Stimulated activated naive B cell treated with anti-CD40 and anti-IgM and Interleukin-4, amounts not matched to agents 10 μg/mL and 1 μg/mL and 100 μg/mL, for 72 hours (primary cell): ENCODE data around the gene THOC6.
"Not testable (repeated sequence)": the region's sequence is repeated elsewhere in the genome, so short reads cannot be mapped to it uniquely, and the experiment has no call there.

Experiments used
- ATAC-seq, 2 donors: fragments of 150-1000 bp; cut with Tn5 transposase; replicated peaks; 2 replicates each; pipeline ENCODE4 v1.10.0; 2021; ENCODE audit warnings: moderate library complexity in 1 of 2
- DNase-seq: peaks from one replicate; pipeline ENCODE4 v3.0.0; 2021
- H3K27ac Mint-ChIP-seq: one replicate; pipeline ENCODE4 v1.8.0; 2022; ENCODE audit warnings: mild to moderate bottlenecking, mixed read lengths
- H3K27me3 Mint-ChIP-seq, 2 donors: one replicate each; pipeline ENCODE4 v1.8.0; 2022; ENCODE audit warnings: mixed read lengths in 2 of 2
- H3K36me3 Mint-ChIP-seq, 2 donors: one replicate each; pipeline ENCODE4 v1.8.0; 2022; ENCODE audit warnings: mixed read lengths in 2 of 2, mild to moderate bottlenecking in 1 of 2
- H3K4me1 Mint-ChIP-seq, 2 donors: one replicate each; pipeline ENCODE4 v1.8.0; 2022; ENCODE audit warnings: mixed read lengths in 2 of 2, mild to moderate bottlenecking in 1 of 2
- H3K4me3 Mint-ChIP-seq, 2 donors: one replicate each; pipeline ENCODE4 v1.8.0; 2022; ENCODE audit warnings: mild to moderate bottlenecking in 2 of 2, mixed read lengths in 2 of 2, moderate library complexity in 1 of 2
- H3K9me3 Mint-ChIP-seq, 2 donors: one replicate each; pipeline ENCODE4 v1.8.0; 2022; ENCODE audit warnings: mixed read lengths in 2 of 2, mild to moderate bottlenecking in 1 of 2

The THOC6 gene

GRCh38 chr16:3038896-3039295 lies 15.1 kb downstream of the THOC6 start:
- Mint-ChIP-seq H3K4me1 (peaks cover 6 to 14% of the 10 kb centered on the region in 2 donors), H3K9me3 (no peaks in the 10 kb centered on the region), H3K36me3 (peaks cover 1 to 4% of the 10 kb centered on the region in 2 donors), H3K4me3 (no peak overlapping the region), H3K27me3 (peaks cover 64 to 77% of the 10 kb centered on the region in 2 donors), H3K27ac (no peak overlapping the region)
- no peak for DNase-seq
- ATAC-seq = no peak

GRCh38 chr16:3042376-3042775 lies 18.5 kb downstream of the THOC6 start:
- peaks cover 0 to 4% of the 10 kb centered on the region in 2 donors for H3K36me3 Mint-ChIP-seq
- H3K27ac Mint-ChIP-seq = no peak overlapping the region
- ATAC-seq (no peak), DNase-seq (no peak)
- no peak overlapping the region for H3K4me3 Mint-ChIP-seq
- H3K4me1 Mint-ChIP-seq = peaks cover 6 to 25% of the 10 kb centered on the region in 2 donors
- H3K27me3 Mint-ChIP-seq = peaks cover 50 to 74% of the 10 kb centered on the region in 2 donors
- no peaks in the 10 kb centered on the region for H3K9me3 Mint-ChIP-seq

GRCh38 chr16:3044708-3045107 lies 20.9 kb downstream of the THOC6 start:
- Mint-ChIP-seq H3K36me3 (peaks cover 0 to 4% of the 10 kb centered on the region in 2 donors), H3K27ac (no peak overlapping the region), H3K4me3 (peak overlapping the region; percentile 84 to 85), H3K27me3 (peaks cover 45 to 72% of the 10 kb centered on the region in 2 donors), H3K9me3 (no peaks in the 10 kb centered on the region), H3K4me1 (peaks cover 10 to 33% of the 10 kb centered on the region in 2 donors)
- DNase-seq = no peak
- no peak for ATAC-seq

- peak; percentile 46 for DNase-seq
- Mint-ChIP-seq H3K4me3 (peak within 1 kb of the TSS; percentile 84 to 85), H3K27me3 (peaks cover 47 to 59% of the 10 kb centered on the region in 2 donors), H3K4me1 (peaks cover 10 to 33% of the 10 kb centered on the region in 2 donors), H3K27ac (peak within 1 kb of the TSS; percentile 42), H3K36me3 (no peaks in the 10 kb centered on the region), H3K9me3 (no peaks in the 10 kb centered on the region)
- ATAC-seq = peak; percentile 84 to 86
Measured at GRCh38 chr16:3045758-3046640, 22.2 kb downstream of the THOC6 start, which contains the start of gene MMP25. TSS of gene MMP25 (plus strand) at chr16:3046561. CDS start at chr16:3046918, 357 bp downstream.

GRCh38 chr16:3046641-3047386 lies 23.0 kb downstream of the THOC6 start:
- no peak for DNase-seq
- ATAC-seq = peak in 1 of 2 donors; percentile 22
- Mint-ChIP-seq H3K4me3 (peak overlapping the region; percentile 56 to 62), H3K27ac (no peak overlapping the region), H3K4me1 (peaks cover 10 to 33% of the 10 kb centered on the region in 2 donors), H3K36me3 (no peaks in the 10 kb centered on the region), H3K9me3 (no peaks in the 10 kb centered on the region), H3K27me3 (peaks cover 47 to 58% of the 10 kb centered on the region in 2 donors)

- DNase-seq (no peak), ATAC-seq (no peak)
- Mint-ChIP-seq H3K36me3 (no peaks in the 10 kb centered on the region), H3K9me3 (no peaks in the 10 kb centered on the region), H3K27me3 (peaks cover 47 to 58% of the 10 kb centered on the region in 2 donors), H3K4me1 (peaks cover 10 to 33% of the 10 kb centered on the region in 2 donors), H3K27ac (no peak overlapping the region), H3K4me3 (no peak overlapping the region)
Measured at GRCh38 chr16:3047387-3047720, 23.5 kb downstream of the THOC6 start.

- no peaks in the 10 kb centered on the region for H3K9me3 Mint-ChIP-seq
- peaks cover 23 to 33% of the 10 kb centered on the region in 2 donors for H3K27me3 Mint-ChIP-seq
- H3K4me1 Mint-ChIP-seq = peaks cover 21 to 41% of the 10 kb centered on the region in 2 donors
- H3K4me3 Mint-ChIP-seq = no peak overlapping the region
- peaks cover 10 to 12% of the 10 kb centered on the region in 2 donors for H3K36me3 Mint-ChIP-seq
- no peak for ATAC-seq
- H3K27ac Mint-ChIP-seq = no peak overlapping the region
- no peak for DNase-seq
Measured at GRCh38 chr16:3049921-3050481, 26.2 kb downstream of the THOC6 start.

GRCh38 chr16:3050487-3050886 lies 26.7 kb downstream of the THOC6 start:
- Mint-ChIP-seq H3K27ac (no peak overlapping the region), H3K9me3 (no peaks in the 10 kb centered on the region), H3K4me3 (no peak overlapping the region), H3K4me1 (peaks cover 23 to 41% of the 10 kb centered on the region in 2 donors), H3K36me3 (peaks cover 11 to 17% of the 10 kb centered on the region in 2 donors), H3K27me3 (peaks cover 23 to 28% of the 10 kb centered on the region in 2 donors)
- ATAC-seq = no peak
- no peak for DNase-seq

- H3K9me3 Mint-ChIP-seq = no peaks in the 10 kb centered on the region
- DNase-seq = no peak
- no peak overlapping the region for H3K4me3 Mint-ChIP-seq
- H3K27me3 Mint-ChIP-seq = peaks cover 23 to 27% of the 10 kb centered on the region in 2 donors
- ATAC-seq = no peak
- peaks cover 26 to 40% of the 10 kb centered on the region in 2 donors for H3K4me1 Mint-ChIP-seq
- H3K27ac Mint-ChIP-seq = no peak overlapping the region
- peaks cover 11 to 20% of the 10 kb centered on the region in 2 donors for H3K36me3 Mint-ChIP-seq
Measured at GRCh38 chr16:3051009-3051408, 27.2 kb downstream of the THOC6 start.

- no peak overlapping the region for H3K4me3 Mint-ChIP-seq
- no peak overlapping the region for H3K27ac Mint-ChIP-seq
- H3K36me3 Mint-ChIP-seq = peaks cover 11 to 20% of the 10 kb centered on the region in 2 donors
- H3K9me3 Mint-ChIP-seq = no peaks in the 10 kb centered on the region
- H3K27me3 Mint-ChIP-seq = peaks cover 23 to 27% of the 10 kb centered on the region in 2 donors
- no peak for DNase-seq
- ATAC-seq = no peak
- H3K4me1 Mint-ChIP-seq = peaks cover 26 to 38% of the 10 kb centered on the region in 2 donors
Measured at GRCh38 chr16:3051494-3051893, 27.7 kb downstream of the THOC6 start.

GRCh38 chr16:3052571-3053329 lies 28.9 kb downstream of the THOC6 start:
- not testable (repeated sequence) for H3K9me3 Mint-ChIP-seq, H3K4me3 Mint-ChIP-seq, ATAC-seq, DNase-seq, H3K27ac Mint-ChIP-seq
- Mint-ChIP-seq H3K4me1 (peaks cover 24 to 37% of the 10 kb centered on the region in 2 donors), H3K36me3 (peaks cover 11 to 23% of the 10 kb centered on the region in 2 donors), H3K27me3 (peaks cover 17 to 23% of the 10 kb centered on the region in 2 donors)

- Mint-ChIP-seq H3K36me3 (peaks cover 11 to 23% of the 10 kb centered on the region in 2 donors), H3K27me3 (peaks cover 11 to 19% of the 10 kb centered on the region in 2 donors), H3K4me1 (peaks cover 22 to 32% of the 10 kb centered on the region in 2 donors)
- not testable (repeated sequence) for H3K4me3 Mint-ChIP-seq, DNase-seq, H3K27ac Mint-ChIP-seq, ATAC-seq, H3K9me3 Mint-ChIP-seq
Measured at GRCh38 chr16:3053330-3053710, 29.5 kb downstream of the THOC6 start.

GRCh38 chr16:3054965-3055733 lies 31.3 kb downstream of the THOC6 start:
- Mint-ChIP-seq H3K27ac (peak overlapping the region; percentile 53), H3K9me3 (no peaks in the 10 kb centered on the region), H3K36me3 (peaks cover 11 to 23% of the 10 kb centered on the region in 2 donors), H3K4me3 (peak overlapping the region in 1 of 2 donors; percentile 1), H3K4me1 (peaks cover 25 to 36% of the 10 kb centered on the region in 2 donors), H3K27me3 (peaks cover 0 to 7% of the 10 kb centered on the region in 2 donors)
- DNase-seq = no peak
- no peak for ATAC-seq
